HAP-1 (cell line): ENCODE data around the gene USP17L19.
"Not testable (repeated sequence)": the region's sequence is repeated elsewhere in the genome, so short reads cannot be mapped to it uniquely, and the experiment has no call there.

Experiments
- DNase-seq, 2 experiments: peaks; one replicate each; pipeline ENCODE4 v3.0.0-alpha.2; 2016 to 2020; ENCODE audit warnings: low spot score in 2 of 2
- H3K27me3 ChIP-seq: fragments of 250-450 bp; sonication (Bioruptor Pico); 2 replicates; pipeline ENCODE4 v1.5.1; 2020; ENCODE audit warnings: low read depth, mild to moderate bottlenecking, moderate library complexity
- H3K36me3 ChIP-seq: fragments of 250-450 bp; sonication (Bioruptor Pico); replicated peaks from 2 replicates; pipeline ENCODE4 v1.5.1; 2020; ENCODE audit warnings: mild to moderate bottlenecking
- H3K4me1 ChIP-seq: fragments of 250-450 bp; sonication (Bioruptor Pico); 2 replicates; pipeline ENCODE4 v1.5.1; 2020; ENCODE audit warnings: mild to moderate bottlenecking
- H3K4me3 ChIP-seq: fragments of 250-450 bp; sonication (Bioruptor Pico); 2 replicates; pipeline ENCODE4 v1.5.1; 2020; ENCODE audit warnings: mild to moderate bottlenecking, moderate library complexity
- H3K9me3 ChIP-seq: fragments of 250-450 bp; sonication (Bioruptor Pico); 2 replicates; pipeline ENCODE4 v1.5.1; 2020; ENCODE audit warnings: mild to moderate bottlenecking, moderate library complexity
- in situ Hi-C: fragments of 300-500 bp; cut with MboI; formaldehyde crosslinking; loops from 3 replicates; pipeline ENCODE4 v1.14.3; 2020; ENCODE audit warnings: low sequenced_read_pairs, inconsistent platforms, mixed read lengths

The USP17L19 gene

DNA sequence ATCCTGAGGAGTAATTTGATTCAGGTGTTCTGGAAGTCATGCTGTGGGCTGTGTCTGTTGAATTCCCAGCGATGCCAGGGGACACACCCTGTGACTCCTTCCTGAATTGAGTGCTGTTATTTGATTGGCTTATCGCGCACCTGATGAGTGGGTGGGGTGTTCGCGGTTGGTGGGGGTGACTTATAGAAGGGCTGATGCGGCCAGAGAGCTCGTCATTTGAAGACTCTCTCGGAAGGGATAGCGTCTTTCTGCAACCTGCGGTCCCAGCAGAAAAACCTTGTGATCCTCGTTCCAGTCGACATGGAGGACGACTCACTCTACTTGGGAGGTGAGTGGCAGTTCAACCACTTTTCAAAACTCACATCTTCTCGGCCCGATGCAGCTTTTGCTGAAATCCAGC, 14.1 kb downstream of the USP17L19 start, which contains the start of gene USP17L22:
TSS of gene USP17L22 (plus strand) at position 301 of the 400 bp plus-strand sequence. CDS start at position 301, 0 bp downstream.
- in situ Hi-C loops, DNase-seq, H3K9me3 ChIP-seq, H3K27me3 ChIP-seq, H3K4me1 ChIP-seq, H3K4me3 ChIP-seq, H3K36me3 ChIP-seq: not testable (repeated sequence)

DNA sequence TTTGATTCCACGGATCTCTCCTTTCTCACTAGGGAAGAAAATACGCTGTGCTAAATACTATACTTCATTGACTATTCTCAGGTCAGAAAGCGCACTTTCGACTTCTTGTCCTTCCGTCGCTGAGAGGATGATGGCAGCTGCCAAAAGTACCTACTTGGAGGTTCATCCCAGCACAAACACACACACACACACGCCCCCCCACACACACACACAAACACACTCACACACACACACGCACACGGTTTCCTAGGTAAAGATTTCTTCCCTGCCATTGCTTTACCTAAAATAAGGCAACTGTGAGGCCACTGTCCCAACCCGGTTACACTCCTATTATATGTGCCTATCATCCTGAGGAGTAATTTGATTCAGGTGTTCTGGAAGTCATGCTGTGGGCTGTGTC, 18.5 kb downstream of the USP17L19 start:
- H3K9me3 ChIP-seq, H3K27me3 ChIP-seq, H3K36me3 ChIP-seq, H3K4me1 ChIP-seq, H3K4me3 ChIP-seq, in situ Hi-C loops: not testable (repeated sequence)
- peak in 1 of 2 experiments; percentile 45 for DNase-seq
